ENCODE results near the gene RMND5B.

The RMND5B gene

DNA sequence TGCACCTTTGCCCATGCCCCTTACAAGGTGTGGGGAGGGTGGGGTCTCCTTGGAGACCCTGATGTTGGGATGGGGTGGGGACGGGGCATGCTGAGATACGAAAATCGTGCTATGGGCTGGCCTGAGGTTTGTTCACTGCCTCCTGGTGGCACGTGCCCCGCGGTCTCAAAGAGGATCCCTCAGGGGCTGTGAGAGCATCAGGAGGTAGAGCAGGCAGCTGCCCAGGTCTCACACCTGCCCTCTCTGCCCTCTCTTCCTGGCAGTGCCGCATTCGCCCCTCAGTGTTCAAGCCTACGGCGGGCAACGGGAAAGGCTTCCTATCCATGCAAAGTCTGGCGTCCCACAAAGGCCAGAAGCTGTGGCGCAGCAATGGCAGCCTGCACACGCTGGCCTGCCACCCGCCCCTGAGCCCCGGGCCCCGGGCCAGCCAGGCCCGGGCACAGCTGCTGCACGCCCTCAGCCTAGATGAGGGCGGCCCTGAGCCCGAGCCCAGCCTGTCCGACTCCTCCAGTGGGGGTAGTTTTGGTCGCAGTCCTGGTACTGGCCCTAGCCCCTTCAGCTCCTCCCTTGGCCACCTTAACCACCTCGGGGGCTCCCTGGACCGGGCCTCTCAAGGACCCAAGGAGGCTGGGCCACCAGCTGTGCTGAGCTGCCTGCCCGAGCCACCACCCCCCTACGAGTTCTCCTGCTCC, 10.8 kb upstream of the RMND5B start:
- Histone ChIP-seq H3K27me3 (replicated peaks; ENCODE audit: control insufficient read depth, insufficient read depth, low read length) (no peaks in the 10 kb centered on the region), H3K36me3 (ENCODE audit: control insufficient read depth, insufficient read depth, low read length) (peaks cover 5% of the 10 kb centered on the region), H3K4me3 (replicated peaks; ENCODE audit: low read depth, low read length) (no peak overlapping the region)
- TF ChIP-seq, protein P1, sequence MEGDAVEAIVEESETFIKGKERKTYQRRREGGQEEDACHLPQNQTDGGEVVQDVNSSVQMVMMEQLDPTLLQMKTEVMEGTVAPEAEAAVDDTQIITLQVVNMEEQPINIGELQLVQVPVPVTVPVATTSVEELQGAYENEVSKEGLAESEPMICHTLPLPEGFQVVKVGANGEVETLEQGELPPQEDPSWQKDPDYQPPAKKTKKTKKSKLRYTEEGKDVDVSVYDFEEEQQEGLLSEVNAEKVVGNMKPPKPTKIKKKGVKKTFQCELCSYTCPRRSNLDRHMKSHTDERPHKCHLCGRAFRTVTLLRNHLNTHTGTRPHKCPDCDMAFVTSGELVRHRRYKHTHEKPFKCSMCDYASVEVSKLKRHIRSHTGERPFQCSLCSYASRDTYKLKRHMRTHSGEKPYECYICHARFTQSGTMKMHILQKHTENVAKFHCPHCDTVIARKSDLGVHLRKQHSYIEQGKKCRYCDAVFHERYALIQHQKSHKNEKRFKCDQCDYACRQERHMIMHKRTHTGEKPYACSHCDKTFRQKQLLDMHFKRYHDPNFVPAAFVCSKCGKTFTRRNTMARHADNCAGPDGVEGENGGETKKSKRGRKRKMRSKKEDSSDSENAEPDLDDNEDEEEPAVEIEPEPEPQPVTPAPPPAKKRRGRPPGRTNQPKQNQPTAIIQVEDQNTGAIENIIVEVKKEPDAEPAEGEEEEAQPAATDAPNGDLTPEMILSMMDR (IDR thresholded peaks at IDR 0.05; ENCODE audit: insufficient read depth, low read length, poor library complexity, severe bottlenecking): no peak
- DNase-seq (ENCODE audit: extremely low read depth, insufficient read length): no peak

DNA sequence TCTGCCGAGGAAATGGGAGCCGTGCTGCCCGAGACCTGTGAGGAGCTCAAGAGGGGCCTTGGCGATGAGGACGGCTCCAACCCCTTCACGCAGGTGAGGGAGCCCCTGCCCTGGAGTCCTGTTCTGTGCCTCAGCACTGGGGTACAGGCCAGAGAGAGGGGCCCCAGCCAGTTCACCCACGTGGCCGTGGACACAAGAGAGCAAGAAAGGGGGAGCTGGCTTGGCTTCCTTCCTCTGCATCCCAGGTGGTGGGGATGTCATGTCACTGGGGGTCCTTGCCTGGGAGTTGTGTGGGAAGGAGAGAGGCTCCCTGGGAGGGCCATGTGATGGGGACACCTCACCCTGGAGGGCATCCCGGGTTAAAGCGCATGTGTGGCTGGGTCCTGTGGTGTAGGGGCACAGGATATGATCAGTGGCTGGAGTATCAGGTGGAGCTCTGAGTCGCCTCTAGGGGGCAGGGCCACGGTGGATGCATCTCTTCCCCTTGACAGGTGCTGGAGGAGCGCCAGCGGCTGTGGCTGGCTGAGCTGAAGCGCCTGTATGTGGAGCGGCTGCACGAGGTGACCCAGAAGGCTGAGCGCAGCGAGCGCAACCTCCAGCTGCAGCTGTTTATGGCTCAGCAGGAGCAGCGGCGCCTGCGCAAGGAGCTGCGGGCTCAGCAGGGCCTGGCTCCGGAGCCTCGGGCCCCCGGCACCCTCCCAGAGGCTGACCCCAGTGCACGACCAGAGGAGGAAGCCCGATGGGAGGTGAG, 10.0 kb upstream of the RMND5B start:
- Histone ChIP-seq H3K4me3 (replicated peaks; ENCODE audit: low read depth, low read length) (no peak overlapping the region), H3K36me3 (ENCODE audit: control insufficient read depth, insufficient read depth, low read length) (peaks cover 5% of the 10 kb centered on the region), H3K27me3 (replicated peaks; ENCODE audit: control insufficient read depth, insufficient read depth, low read length) (no peaks in the 10 kb centered on the region)
- TF ChIP-seq, protein P1 (IDR thresholded peaks at IDR 0.05; ENCODE audit: insufficient read depth, low read length, poor library complexity, severe bottlenecking): peak; percentile 88
- DNase-seq (ENCODE audit: extremely low read depth, insufficient read length): peak; percentile 89

DNA sequence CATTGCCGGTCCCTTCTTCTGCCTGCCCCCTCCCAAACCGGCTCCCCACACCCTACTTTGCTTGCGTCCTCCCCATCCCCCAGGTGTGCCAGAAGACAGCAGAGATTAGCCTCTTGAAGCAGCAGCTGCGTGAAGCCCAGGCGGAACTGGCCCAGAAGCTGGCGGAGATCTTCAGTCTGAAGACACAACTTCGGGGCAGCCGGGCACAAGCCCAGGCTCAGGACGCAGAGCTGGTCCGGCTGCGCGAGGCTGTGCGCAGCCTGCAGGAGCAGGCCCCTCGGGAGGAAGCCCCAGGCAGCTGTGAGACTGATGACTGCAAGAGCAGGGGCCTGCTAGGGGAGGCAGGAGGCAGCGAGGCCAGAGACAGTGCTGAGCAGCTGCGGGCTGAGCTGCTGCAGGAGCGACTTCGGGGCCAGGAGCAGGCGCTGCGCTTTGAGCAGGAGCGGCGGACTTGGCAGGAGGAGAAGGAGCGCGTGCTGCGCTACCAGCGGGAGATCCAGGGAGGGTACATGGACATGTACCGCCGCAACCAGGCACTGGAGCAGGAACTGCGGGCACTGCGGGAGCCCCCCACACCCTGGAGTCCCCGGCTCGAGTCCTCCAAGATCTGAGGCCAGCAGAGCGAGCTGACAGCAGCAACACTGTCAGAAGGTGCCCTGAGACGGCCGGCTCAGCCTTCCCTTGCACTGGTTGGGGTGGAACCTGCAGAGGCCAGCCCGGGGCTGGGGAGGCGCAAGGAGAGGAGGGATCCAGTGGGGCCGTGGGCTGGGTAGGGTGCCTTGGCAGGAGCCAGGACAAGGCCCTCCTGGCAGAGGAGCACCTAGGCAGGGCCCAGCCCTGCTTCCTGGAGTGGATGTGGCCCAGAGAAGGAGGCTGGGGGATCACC, 9.2 kb upstream of the RMND5B start:
- TF ChIP-seq, protein P1 (IDR thresholded peaks at IDR 0.05; ENCODE audit: insufficient read depth, low read length, poor library complexity, severe bottlenecking): no peak
- Histone ChIP-seq H3K4me3 (replicated peaks; ENCODE audit: low read depth, low read length) (no peak overlapping the region), H3K27me3 (replicated peaks; ENCODE audit: control insufficient read depth, insufficient read depth, low read length) (no peaks in the 10 kb centered on the region), H3K36me3 (ENCODE audit: control insufficient read depth, insufficient read depth, low read length) (peaks cover 5% of the 10 kb centered on the region)
- DNase-seq (ENCODE audit: extremely low read depth, insufficient read length): no peak

DNA sequence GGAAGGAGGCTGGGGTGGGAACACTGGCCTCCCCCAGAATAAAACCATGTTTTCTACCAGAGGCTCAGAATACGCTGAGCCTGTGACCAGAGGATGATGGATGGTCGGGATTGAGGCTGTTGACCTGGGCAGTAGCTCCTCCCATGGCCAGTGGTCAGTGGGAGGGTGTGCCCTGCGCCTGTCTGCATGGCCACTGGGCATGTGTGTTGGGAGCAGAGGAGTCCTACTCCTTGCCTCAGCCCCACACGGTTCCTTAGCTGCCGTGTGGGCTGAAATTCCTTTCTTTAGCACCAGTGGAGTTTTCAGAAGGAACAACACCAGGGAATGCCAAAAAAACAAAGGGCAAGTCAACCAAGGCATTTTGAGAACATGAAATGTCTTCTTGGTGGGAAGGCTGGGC, 8.5 kb upstream of the RMND5B start:
- no peak for DNase-seq (ENCODE audit: extremely low read depth, insufficient read length)
- H3K4me3 ChIP-seq (replicated peaks; ENCODE audit: low read depth, low read length): no peak overlapping the region
- peaks cover 5% of the 10 kb centered on the region for H3K36me3 ChIP-seq (ENCODE audit: control insufficient read depth, insufficient read depth, low read length)
- TF ChIP-seq, protein P1 (IDR thresholded peaks at IDR 0.05; ENCODE audit: insufficient read depth, low read length, poor library complexity, severe bottlenecking): no peak
- H3K27me3 ChIP-seq (replicated peaks; ENCODE audit: control insufficient read depth, insufficient read depth, low read length): no peaks in the 10 kb centered on the region

DNA sequence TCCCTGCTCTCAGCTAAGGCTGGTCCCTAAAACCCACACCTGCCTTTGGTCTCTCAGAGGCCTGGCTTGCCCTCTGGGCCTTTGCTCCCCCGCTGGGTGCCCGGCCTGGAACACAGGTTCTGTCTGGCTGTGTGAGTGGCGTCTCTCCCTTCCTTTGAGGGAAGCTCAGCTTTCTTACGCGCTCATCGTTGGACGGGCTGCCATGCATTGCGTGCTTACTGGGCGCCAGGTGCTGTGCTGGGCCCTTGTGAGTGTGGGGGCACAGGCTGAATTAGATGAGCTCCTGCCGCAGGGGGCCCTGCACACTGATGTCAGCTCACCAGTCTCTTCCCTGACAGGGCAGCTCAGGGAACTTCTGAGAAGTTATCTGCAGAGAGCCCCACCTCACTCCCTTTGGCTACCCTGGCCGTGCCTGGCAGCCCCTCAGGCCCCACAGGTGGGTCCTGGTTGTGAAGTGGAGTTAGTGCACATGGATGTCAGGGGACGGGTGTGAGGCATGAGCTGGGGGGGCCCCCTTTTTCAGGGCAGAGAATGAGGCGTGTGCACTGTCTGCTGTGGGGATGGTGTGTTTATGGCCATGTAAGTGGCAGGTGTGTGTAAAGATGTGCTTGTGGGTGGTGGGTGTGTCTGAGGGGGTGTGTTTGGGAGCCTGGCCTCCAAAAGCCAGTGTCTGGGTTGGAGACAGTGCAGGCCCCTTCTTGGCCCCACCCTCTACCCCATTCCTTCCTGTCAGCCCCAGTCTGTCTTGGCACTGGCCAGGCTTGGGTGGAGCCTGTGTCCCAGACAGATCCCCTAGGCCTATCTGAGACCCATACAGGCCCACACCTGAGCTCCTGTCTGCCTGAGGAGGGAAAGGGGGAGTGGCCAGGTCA, 7.5 kb upstream of the RMND5B start:
- no peak for DNase-seq (ENCODE audit: extremely low read depth, insufficient read length)
- Histone ChIP-seq H3K4me3 (replicated peaks; ENCODE audit: low read depth, low read length) (no peak overlapping the region), H3K36me3 (ENCODE audit: control insufficient read depth, insufficient read depth, low read length) (peaks cover 5% of the 10 kb centered on the region), H3K27me3 (replicated peaks; ENCODE audit: control insufficient read depth, insufficient read depth, low read length) (no peaks in the 10 kb centered on the region)
- TF ChIP-seq, protein P1 (IDR thresholded peaks at IDR 0.05; ENCODE audit: insufficient read depth, low read length, poor library complexity, severe bottlenecking): no peak

Measured in GM06990 (cell line).